ENCODE data around the gene TUBGCP5. TPM values are rescaled to one million over a fixed set of nuclear protein-coding genes. Genes with fewer than 3 reads are reported as not detected.

Gene TUBGCP5
- total RNA-seq, 2 donors from 2014 or later = 23.0 to 24.7 TPM

DNA sequence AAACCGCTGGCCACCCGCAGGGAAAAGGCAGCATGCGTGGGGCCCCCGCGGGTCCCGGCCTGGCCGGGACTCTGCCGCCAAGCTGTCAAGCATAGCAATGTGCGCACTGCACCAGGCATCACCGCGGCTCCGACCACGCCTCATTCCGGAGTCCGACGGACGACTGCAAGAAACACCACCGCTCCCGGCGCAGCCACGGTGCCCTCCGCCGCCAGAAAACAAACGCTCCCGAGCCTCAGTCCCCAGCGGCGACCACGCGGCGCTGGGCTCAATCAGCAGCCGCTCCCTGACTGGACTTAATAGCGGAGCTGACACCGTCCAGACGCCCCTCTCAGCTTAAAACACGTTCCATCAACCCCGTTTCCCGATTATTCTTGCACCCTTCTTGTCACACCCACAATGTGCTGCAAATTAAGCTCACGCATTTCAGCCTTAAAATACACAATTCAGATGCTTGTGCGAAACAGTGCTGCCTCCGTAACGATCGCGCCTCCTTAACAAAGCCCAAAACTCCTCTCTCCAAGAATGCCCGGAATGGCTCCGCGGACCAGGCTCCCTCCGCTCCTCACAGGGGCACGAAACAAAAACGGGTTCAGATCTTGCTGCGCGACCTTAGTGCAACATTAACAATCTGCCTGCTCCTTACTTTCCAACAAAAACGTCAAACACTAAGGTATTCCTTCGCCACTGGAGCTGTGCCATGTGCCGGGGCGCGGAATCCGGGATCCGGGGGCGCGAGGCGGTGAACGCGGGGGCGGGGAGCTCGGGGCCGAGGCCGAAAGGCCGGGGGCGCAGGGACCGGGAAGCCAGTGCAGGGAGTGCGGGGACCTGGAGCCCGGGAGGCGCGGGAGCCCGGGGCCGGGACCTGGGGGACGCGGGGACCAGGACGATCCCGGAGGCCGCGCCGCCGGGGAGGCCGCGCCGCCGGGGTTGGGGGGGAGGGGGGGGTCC, 59.9 kb downstream of the TUBGCP5 start:
- peaks cover 3% of the 10 kb centered on the region for H3K4me1 ChIP-seq (ENCODE audit: control insufficient read depth, insufficient read depth, low read length)
- peak overlapping the region; percentile 24 for H3K27ac ChIP-seq (ENCODE audit: low read depth, low read length)
- H3K9ac ChIP-seq (ENCODE audit: extremely low read depth, low read length, poor library complexity, severe bottlenecking) = peak overlapping the region; percentile 86
- TF ChIP-seq, protein P1, sequence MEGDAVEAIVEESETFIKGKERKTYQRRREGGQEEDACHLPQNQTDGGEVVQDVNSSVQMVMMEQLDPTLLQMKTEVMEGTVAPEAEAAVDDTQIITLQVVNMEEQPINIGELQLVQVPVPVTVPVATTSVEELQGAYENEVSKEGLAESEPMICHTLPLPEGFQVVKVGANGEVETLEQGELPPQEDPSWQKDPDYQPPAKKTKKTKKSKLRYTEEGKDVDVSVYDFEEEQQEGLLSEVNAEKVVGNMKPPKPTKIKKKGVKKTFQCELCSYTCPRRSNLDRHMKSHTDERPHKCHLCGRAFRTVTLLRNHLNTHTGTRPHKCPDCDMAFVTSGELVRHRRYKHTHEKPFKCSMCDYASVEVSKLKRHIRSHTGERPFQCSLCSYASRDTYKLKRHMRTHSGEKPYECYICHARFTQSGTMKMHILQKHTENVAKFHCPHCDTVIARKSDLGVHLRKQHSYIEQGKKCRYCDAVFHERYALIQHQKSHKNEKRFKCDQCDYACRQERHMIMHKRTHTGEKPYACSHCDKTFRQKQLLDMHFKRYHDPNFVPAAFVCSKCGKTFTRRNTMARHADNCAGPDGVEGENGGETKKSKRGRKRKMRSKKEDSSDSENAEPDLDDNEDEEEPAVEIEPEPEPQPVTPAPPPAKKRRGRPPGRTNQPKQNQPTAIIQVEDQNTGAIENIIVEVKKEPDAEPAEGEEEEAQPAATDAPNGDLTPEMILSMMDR (conservative IDR thresholded peaks at IDR 0.05) = no peak
- Mint-ChIP-seq H3K36me3 (ENCODE audit: low read depth) (no peaks in the 10 kb centered on the region), H3K27ac (peak overlapping the region; percentile 62), H3K27me3 (ENCODE audit: insufficient read depth) (peaks cover 17% of the 10 kb centered on the region), H3K4me1 (peaks cover 10% of the 10 kb centered on the region), H3K4me3 (peak overlapping the region; percentile 80), H3K9me3 (no peaks in the 10 kb centered on the region)
- H3K36me3 ChIP-seq (ENCODE audit: control insufficient read depth, insufficient read depth, low read length) = no peaks in the 10 kb centered on the region
- H3K27me3 ChIP-seq (ENCODE audit: control insufficient read depth, insufficient read depth, low read length, poor library complexity, severe bottlenecking) = peaks cover 6% of the 10 kb centered on the region
- peak overlapping the region; percentile 100 for H3K4me3 ChIP-seq (ENCODE audit: low read length)
- peak; percentile 82 for DNase-seq
- 0% methylated on average over 46 to 88 of the region's 88 CpGs for WGBS, 2 experiments (ENCODE audit: insufficient coverage in 1 of 2, insufficient read length in 1 of 2)
- no peaks in the 10 kb centered on the region for H3K9me3 ChIP-seq (ENCODE audit: control insufficient read depth, low read length)

DNA sequence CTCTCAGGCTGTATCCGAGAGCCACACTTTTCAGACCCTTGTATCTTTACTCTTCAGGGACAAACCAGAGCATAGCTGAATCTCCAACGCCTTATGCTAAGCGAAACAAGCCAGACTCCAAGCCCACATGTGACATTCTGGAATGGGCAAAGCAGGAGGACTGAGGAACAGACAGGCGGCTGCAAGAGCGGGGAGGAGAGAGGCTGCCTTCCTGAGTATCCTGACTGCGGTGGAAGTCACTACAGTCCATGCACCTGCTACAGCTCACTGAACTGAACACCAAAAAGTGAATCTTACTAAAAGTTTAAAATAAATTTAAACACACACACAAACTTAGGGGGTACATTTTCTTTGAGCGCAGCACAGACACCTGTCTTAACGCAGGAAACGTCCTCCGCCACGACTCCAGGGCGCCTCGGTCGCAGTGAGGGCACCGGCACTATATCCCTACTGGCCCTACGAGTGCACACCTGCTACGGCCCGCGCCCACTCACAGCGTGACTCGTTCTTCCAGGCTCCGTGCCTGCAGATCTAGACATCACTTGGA, 60.6 kb downstream of the TUBGCP5 start:
- H3K4me1 ChIP-seq (ENCODE audit: control insufficient read depth, insufficient read depth, low read length) = peaks cover 3% of the 10 kb centered on the region
- no peak overlapping the region for H3K27ac ChIP-seq (ENCODE audit: low read depth, low read length)
- peaks cover 6% of the 10 kb centered on the region for H3K27me3 ChIP-seq (ENCODE audit: control insufficient read depth, insufficient read depth, low read length, poor library complexity, severe bottlenecking)
- no peaks in the 10 kb centered on the region for H3K36me3 ChIP-seq (ENCODE audit: control insufficient read depth, insufficient read depth, low read length)
- Mint-ChIP-seq H3K27me3 (ENCODE audit: insufficient read depth) (peaks cover 17% of the 10 kb centered on the region), H3K36me3 (ENCODE audit: low read depth) (no peaks in the 10 kb centered on the region), H3K4me3 (peak overlapping the region; percentile 80), H3K9me3 (no peaks in the 10 kb centered on the region), H3K4me1 (peaks cover 10% of the 10 kb centered on the region), H3K27ac (no peak overlapping the region)
- peak overlapping the region; percentile 86 for H3K9ac ChIP-seq (ENCODE audit: extremely low read depth, low read length, poor library complexity, severe bottlenecking)
- TF ChIP-seq, protein P1 (conservative IDR thresholded peaks at IDR 0.05) = no peak
- DNase-seq = no peak
- H3K4me3 ChIP-seq (ENCODE audit: low read length) = peak overlapping the region; percentile 100
- no peaks in the 10 kb centered on the region for H3K9me3 ChIP-seq (ENCODE audit: control insufficient read depth, low read length)
- WGBS, 2 experiments (ENCODE audit: insufficient coverage in 1 of 2, insufficient read length in 1 of 2) = 17 to 18% methylated on average over 14 to 22 of the region's 22 CpGs

DNA sequence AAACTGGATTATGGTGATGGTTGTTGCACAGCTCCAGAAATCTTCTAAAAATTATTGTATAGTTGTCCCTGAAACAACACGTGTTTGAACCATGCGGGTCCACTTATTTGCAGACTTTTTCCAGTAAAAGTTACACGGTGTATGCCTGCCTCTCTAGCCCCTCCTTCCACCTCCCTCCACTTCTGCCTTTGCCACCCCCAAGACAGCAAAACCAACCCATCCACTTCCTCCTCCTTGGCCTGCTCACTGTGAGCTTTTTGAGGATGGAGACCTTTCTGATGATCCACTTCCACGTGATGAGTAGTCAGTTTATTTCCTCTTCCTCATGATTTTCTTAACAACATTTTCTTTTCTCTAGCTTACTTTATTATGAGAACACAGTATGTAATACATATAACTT, 64.6 kb downstream of the TUBGCP5 start:
- Histone ChIP-seq H3K27me3 (ENCODE audit: control insufficient read depth, insufficient read depth, low read length, poor library complexity, severe bottlenecking) (peaks cover 6% of the 10 kb centered on the region), H3K27ac (ENCODE audit: low read depth, low read length) (no peak overlapping the region), H3K4me1 (ENCODE audit: control insufficient read depth, insufficient read depth, low read length) (peaks cover 3% of the 10 kb centered on the region), H3K36me3 (ENCODE audit: control insufficient read depth, insufficient read depth, low read length) (peaks cover 13% of the 10 kb centered on the region), H3K4me3 (ENCODE audit: low read length) (no peak overlapping the region), H3K9ac (ENCODE audit: extremely low read depth, low read length, poor library complexity, severe bottlenecking) (no peak overlapping the region), H3K9me3 (ENCODE audit: control insufficient read depth, low read length) (peaks cover 9% of the 10 kb centered on the region)
- TF ChIP-seq, protein P1 (conservative IDR thresholded peaks at IDR 0.05) = no peak
- peaks cover 15% of the 10 kb centered on the region for H3K9me3 Mint-ChIP-seq
- 88 to 96% methylated on average over 4 of the region's 4 CpGs for WGBS, 2 experiments (ENCODE audit: insufficient coverage in 1 of 2, insufficient read length in 1 of 2)
- no peak overlapping the region for H3K27ac Mint-ChIP-seq
- no peak for DNase-seq
- H3K4me1 Mint-ChIP-seq = peaks cover 10% of the 10 kb centered on the region
- no peak overlapping the region for H3K4me3 Mint-ChIP-seq
- H3K27me3 Mint-ChIP-seq (ENCODE audit: insufficient read depth) = peaks cover 13% of the 10 kb centered on the region
- H3K36me3 Mint-ChIP-seq (ENCODE audit: low read depth) = peaks cover 12% of the 10 kb centered on the region

All from endodermal cell (in vitro differentiated cells).